Aortic smooth muscle cell (primary cell): ENCODE results near the gene MRM2. TPM values are rescaled to one million over a fixed set of nuclear protein-coding genes. Genes with fewer than 3 reads are reported as not detected.

Source experiments
- total RNA-seq: library from RNA; depleted of rRNA; stranded (reverse); fragments of >200 nt; gene quantifications from 2 replicates; pipeline ENCODE4 v1.2.3, GENCODE V29; 2014

MRM2 gene
- 11.8 and 15.6 TPM in 2 replicates for total RNA-seq

GRCh38 chr7:2241580-2242540, at the start of gene MRM2, which contains the start of gene NUDT1:
Gene MRM2, minus strand, starts transcription at chr7:2242205. Its CDS starts 36 bp downstream, at chr7:2242169.
Gene NUDT1, plus strand, starts transcription at chr7:2242226. Its CDS starts 2,349 bp downstream, at chr7:2244575.

GRCh38 chr7:2232766-2233520, 9.1 kb downstream of the MRM2 start, which contains the start of gene MAD1L1:
Gene MAD1L1, minus strand, starts transcription at chr7:2232945. Its CDS starts 2,812 bp downstream, at chr7:2230133.

Other genes starting within 250 kb of the MRM2 start
- 46.9 and 54.4 TPM in 2 replicates for gene MAD1L1, start 9.3 kb downstream of the MRM2 start, total RNA-seq
- 42.5 and 47.0 TPM in 2 replicates for gene NUDT1, start within 50 bp of the MRM2 start, total RNA-seq
- 18.8 and 20.0 TPM in 2 replicates for gene SNX8, start 72.2 kb upstream of the MRM2 start, total RNA-seq
- 143 and 180 TPM in 2 replicates for gene EIF3B, start 112.6 kb upstream of the MRM2 start, total RNA-seq
- gene CHST12, start 161.4 kb upstream of the MRM2 start, total RNA-seq: 4.2 and 7.1 TPM in 2 replicates
- gene GRIFIN, start 234.2 kb upstream of the MRM2 start, total RNA-seq: not detected in 2 replicates